NCI-H524 (cell line): ENCODE results near the gene B4GALT1.

Experiments
- DNase-seq, 2 experiments: peaks; one replicate each; lab custom pipeline; 2025; lab: John Stamatoyannopoulos, UW

Gene B4GALT1

GRCh38 chr9:33167084-33167971 lies at the start of gene B4GALT1:
B4GALT1 (minus strand) TSS chr9:33167336; CDS start chr9:33167169, 167 bp downstream.
- DNase-seq = peak; percentile 70 to 79

GRCh38 chr9:33211695-33212393 lies 44.7 kb upstream of the B4GALT1 start:
- DNase-seq = no peak

- DNase-seq = no peak
Measured at GRCh38 chr9:33210006-33210715, 43.0 kb upstream of the B4GALT1 start.

GRCh38 chr9:33209394-33209793 lies 42.3 kb upstream of the B4GALT1 start:
- DNase-seq = no peak

GRCh38 chr9:33202552-33203201 lies 35.5 kb upstream of the B4GALT1 start:
- no peak for DNase-seq

- no peak for DNase-seq
Measured at GRCh38 chr9:33202018-33202417, 34.9 kb upstream of the B4GALT1 start.

GRCh38 chr9:33198165-33198564 lies 31.0 kb upstream of the B4GALT1 start:
- no peak for DNase-seq

GRCh38 chr9:33197279-33198152 lies 30.4 kb upstream of the B4GALT1 start:
- no peak for DNase-seq

- DNase-seq = no peak
Measured at GRCh38 chr9:33196736-33197135, 29.6 kb upstream of the B4GALT1 start.

GRCh38 chr9:33193818-33194217 lies 26.7 kb upstream of the B4GALT1 start:
- no peak for DNase-seq

GRCh38 chr9:33192493-33193255 lies 25.5 kb upstream of the B4GALT1 start:
- no peak for DNase-seq

GRCh38 chr9:33190021-33190705 lies 23.0 kb upstream of the B4GALT1 start:
- DNase-seq = no peak

GRCh38 chr9:33189331-33189791 lies 22.2 kb upstream of the B4GALT1 start:
- no peak for DNase-seq

GRCh38 chr9:33188711-33189110 lies 21.6 kb upstream of the B4GALT1 start:
- DNase-seq = peak in 1 of 2 experiments; percentile 28

GRCh38 chr9:33187519-33188218 lies 20.5 kb upstream of the B4GALT1 start:
- DNase-seq = no peak

GRCh38 chr9:33186457-33187168 lies 19.5 kb upstream of the B4GALT1 start:
- no peak for DNase-seq

- DNase-seq = no peak
Measured at GRCh38 chr9:33185858-33186257, 18.7 kb upstream of the B4GALT1 start.

GRCh38 chr9:33185406-33185805 lies 18.3 kb upstream of the B4GALT1 start:
- no peak for DNase-seq
